Dermis microvascular lymphatic vessel endothelial cell (primary cell): Measurements from ENCODE around the gene CHERP. TPM values are rescaled to one million over a fixed set of nuclear protein-coding genes. Genes with fewer than 3 reads are reported as not detected.

Experiments
- DNase-seq, 2 donors: peaks; one replicate each; pipeline versions ENCODE4 v3.0.0 to v3.0.0-alpha.2; 2010; ENCODE audit warnings: low read depth in 2 of 2
- total RNA-seq: library from RNA; depleted of rRNA; stranded (reverse); fragments of >200 nt; gene quantifications from 2 replicates; pipeline ENCODE4 v1.2.1, GENCODE V29; 2014

Gene CHERP, protein sequence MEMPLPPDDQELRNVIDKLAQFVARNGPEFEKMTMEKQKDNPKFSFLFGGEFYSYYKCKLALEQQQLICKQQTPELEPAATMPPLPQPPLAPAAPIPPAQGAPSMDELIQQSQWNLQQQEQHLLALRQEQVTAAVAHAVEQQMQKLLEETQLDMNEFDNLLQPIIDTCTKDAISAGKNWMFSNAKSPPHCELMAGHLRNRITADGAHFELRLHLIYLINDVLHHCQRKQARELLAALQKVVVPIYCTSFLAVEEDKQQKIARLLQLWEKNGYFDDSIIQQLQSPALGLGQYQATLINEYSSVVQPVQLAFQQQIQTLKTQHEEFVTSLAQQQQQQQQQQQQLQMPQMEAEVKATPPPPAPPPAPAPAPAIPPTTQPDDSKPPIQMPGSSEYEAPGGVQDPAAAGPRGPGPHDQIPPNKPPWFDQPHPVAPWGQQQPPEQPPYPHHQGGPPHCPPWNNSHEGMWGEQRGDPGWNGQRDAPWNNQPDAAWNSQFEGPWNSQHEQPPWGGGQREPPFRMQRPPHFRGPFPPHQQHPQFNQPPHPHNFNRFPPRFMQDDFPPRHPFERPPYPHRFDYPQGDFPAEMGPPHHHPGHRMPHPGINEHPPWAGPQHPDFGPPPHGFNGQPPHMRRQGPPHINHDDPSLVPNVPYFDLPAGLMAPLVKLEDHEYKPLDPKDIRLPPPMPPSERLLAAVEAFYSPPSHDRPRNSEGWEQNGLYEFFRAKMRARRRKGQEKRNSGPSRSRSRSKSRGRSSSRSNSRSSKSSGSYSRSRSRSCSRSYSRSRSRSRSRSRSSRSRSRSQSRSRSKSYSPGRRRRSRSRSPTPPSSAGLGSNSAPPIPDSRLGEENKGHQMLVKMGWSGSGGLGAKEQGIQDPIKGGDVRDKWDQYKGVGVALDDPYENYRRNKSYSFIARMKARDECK
- 2.6 and 8.0 TPM in 2 replicates for total RNA-seq

DNA sequence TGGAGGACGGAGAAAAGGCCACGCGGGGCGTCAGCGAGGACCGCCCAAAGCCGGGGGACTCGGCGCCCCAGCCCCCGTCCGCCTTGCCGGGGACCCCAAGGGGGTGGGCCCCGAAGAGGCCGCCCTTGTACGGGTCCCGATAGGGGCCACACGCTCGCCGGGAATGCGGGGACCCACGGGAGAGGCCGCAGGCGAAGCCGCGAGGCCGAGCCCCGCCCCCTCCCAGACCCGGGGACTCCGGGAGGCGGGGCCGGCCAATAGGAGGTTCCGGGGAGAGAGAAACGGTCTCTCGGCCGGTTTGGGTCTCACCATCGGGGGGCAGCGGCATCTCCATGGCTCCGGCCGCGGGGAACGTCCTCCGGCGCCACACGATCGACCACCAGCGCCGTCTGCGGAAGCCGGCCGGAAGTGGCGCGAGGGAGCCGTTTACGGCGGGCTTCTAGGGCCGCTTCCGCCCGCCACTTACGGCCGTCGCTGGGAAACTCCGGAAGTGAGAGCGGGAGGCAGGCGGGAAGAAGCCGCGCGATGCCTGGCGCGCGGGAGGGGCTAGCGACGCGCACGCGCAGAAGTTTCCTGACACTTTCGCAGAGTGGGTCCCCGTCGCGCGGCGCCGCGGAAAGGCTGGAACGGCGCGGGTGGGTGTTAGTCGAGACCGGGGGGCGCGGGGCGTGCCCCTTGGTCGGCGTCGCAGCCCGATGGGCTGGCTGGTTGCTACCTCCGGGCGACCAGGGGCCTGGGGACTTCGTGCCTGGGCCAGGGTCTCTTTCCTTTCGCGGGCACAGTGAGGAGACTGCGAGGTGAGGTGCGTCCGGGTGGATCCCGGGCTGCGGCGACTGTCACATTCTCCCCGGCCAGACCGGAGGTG, at the start of gene CHERP:
CHERP (minus strand) TSS at position 393 of the 865 bp plus-strand sequence; CDS start at position 334, 59 bp downstream.
- peak; percentile 85 to 94 for DNase-seq

DNA sequence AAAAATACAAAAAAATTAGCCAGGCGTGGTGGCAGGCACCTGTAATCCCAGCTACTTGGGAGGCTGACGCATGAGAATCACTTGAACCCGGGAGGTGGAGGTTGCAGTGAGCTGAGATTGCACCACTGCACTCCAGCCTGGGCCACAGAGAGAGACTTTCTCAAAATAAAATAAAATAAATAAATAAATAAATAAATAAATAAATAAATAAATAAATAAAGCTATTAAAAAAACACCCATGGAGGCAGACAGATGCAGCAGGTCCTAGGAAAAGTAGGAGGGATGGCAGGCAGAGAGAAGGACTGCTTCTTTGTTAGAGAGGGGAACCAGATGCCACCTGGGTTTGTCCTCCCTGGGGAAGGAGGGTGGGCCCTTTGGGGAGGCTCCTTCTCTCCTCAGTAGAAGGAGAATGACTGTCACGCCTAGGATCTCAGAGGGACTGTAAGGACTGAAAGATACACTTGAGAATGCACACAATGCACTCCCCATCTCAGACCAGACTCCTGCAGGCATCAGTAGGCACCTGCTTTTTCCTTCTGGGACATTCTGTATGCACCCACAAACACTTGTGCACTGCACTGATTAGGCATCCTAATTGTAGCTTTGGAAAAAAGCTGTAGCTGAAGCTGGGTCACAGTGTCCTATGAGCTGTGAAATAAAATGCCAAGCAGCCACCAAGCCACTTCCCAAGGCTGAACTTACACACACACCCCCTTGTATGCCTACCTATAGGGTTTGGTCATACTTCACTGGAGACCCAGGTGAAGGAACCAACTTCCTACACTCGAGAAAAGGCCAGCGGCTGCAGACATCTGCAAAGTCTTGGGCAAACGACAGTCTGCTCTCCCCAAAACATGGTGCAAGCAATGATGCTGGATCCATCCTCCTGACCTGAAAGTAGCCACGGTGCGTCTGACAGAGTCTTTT, 48.9 kb upstream of the CHERP start:
- no peak for DNase-seq

DNA sequence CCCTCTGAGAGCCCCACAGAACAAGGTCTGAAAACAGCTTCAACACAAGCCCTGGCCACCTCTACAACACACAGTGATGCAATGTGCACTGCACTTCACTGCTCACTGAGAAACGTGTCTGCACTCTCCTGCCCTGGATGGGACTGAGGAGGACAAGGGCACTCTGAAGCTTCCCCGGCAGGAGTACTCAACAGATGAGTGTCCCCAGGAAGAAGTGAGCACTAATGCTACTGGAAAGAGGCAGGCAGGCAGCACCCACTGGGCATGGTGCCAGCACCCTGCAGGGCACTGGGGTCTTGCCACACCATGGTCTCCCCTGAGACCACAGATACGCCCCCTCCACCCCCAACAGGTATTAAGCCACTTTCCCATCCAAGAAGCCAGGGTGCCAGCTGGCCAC, 47.7 kb upstream of the CHERP start:
- no peak for DNase-seq

DNA sequence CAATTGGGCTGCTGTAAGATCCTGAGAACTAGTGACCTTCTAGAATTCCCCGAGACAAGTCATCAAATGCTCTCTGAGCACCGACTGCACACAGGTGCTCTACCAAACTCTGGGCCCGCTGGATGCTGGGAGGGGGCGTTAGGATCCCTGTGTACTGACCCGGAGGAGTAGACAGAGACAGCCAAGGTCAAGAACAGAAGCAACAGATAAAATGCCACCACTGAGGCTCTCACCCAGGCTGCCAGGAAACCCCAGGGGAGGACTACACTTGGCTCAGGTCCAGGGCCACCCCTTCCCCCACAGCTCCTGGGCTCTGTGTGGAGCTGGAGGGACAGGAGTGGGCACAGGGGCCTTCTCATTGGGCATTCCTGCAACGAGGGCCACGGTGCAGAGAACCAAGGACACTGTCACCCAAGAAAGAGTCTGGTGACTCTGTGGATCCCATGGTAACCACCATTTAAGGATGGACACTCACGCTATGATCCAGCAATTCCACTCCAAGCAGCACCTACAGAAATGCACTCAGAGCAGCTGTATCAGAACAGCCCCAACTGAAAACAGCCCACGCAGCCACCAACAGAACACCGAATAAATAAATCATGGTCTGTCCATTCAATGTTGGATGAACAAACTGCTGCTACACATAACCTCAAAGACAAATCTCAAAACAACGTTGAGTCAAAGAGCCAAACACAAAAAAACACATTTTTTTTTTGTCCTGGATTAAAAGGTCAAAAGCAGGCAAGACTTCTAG, 46.8 kb upstream of the CHERP start:
- DNase-seq, result no peak

DNA sequence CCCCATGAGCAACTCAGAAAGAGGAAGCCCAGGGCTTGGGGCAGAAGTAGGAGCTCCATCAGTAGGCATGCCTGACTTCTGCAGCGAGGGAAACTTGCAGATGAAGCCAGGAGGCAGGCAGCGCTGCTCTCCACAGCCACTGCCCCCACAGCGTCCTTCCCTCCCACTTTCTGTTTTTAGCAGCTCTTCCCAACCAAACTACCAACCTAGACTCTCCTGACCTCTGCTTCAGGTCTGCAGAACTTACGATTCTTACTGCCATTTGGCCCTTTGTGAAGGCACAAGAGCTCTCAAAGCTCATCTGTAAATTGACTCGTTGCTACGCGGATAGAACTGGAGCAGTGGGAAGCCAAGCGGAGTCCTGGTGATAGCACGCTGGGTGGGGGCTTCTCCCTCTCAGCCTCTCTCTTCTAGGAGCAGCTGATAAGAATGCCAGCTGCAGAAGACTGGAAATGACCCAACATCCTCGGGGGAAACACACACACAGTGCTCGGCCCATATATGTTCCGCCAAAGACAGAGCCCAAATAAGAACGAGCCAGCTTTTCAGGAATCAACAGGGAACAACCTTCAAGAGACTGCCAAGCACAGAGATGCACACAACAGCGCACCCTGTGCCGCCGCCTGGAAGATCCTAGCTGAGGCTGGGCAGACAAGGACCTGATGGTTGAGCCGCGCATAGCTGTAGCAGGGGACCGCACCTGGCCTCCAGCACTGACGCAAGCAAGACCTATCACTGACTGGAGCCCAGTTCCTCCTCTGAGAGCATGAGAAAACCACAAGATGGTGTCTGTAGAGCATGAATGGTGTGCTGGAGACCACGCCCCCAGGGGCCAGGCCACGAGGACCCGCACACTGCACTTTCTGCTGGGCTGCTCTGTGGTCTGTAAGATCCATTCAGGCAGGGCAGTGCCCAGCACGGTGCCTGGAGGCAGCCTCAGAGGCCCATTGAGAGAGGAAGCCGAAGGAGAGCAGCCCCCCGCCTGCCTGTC, 45.9 kb upstream of the CHERP start:
- DNase-seq, result peak in 1 of 2 donors; percentile 45

DNA sequence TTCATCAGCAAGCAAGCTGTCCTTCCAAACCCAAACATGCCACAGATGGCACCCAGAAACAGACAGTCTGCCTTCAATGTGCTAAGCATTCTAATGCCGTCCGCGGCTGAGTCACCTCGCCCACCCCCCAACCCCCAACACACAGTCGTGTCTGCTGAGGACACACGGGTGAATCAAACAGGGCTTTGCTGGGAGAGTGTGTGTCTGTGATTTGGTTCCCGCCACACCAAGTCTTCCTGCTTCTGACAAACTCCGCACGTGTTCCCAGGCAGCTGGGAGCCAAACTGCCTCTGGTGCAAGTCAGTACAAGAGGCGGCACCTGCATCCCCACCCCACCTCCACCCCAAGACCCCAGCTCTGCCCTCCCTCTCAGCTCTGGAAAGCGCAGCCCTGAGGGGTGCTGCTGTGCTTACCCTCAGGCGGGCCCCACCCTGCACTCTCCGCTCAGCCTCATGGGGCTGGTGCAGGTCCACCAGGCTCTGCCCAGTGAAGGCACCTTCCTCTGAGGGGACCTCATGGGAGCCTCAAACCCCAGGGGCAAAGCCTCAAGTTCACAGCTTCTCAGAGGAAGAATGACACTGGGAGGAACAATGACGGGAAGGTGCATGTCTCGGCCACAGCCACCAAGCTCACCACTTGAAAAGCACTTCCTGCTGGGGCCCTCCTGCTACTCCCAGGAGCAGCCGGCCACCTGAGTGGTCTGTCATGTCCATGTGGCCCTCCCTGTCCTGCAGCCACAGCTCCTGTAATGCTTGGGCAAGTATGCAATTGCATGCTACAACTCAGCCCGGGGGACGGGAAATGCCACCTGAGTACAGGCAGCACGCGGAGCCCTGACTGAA, 45.0 kb upstream of the CHERP start:
- peak in 1 of 2 donors; percentile 22 for DNase-seq

DNA sequence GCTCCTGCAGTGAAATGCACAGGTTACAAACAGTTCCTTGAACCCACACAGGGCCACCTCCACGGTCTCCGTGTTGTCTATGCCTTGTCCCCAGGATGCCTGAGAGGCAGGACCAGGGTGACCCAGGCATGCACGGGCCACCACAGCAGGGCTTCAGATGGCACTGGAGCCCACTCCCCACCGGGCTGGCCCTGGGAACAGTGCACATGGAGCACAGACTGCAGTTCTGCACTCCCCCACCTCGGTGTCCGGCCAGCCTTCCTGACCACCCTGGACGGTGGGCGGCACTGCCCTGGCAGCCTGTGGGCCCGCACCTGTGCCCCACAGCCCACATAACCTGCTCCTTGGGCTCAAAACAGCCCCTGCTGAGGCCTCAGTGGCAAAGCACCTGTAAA, 44.2 kb upstream of the CHERP start:
- DNase-seq, result no peak

DNA sequence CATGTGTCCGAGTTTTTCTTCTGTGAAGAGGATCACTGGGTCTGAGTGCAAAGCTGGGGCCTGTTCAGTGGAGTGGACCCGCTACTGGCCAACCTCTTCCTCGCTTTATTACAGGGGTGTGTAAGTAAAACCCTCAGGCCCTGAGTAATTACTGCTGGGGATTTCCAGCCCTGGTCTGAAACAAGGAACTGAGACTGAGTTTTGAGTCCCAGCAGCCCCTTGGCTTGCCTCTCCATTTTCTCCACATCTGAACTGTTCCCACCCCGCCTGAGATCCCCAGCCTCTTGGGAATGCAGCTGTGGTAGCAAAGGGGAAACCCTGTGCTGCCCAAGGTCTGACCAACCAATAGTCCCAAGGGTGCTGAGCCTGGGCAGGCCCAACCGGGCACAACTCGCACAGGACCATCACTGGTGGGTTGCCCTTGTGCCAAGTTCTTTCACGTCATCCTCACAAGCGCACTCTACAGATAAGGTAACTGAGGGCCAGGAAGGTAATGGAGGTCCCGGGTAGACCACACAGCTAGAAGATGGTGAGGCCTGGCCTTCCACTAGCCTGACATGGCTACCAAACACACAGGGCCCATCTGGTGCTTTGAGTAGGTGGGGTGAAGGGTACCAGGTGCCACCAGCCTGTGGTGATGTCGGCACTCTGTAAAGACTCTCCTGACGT, 43.7 kb upstream of the CHERP start:
- no peak for DNase-seq

DNA sequence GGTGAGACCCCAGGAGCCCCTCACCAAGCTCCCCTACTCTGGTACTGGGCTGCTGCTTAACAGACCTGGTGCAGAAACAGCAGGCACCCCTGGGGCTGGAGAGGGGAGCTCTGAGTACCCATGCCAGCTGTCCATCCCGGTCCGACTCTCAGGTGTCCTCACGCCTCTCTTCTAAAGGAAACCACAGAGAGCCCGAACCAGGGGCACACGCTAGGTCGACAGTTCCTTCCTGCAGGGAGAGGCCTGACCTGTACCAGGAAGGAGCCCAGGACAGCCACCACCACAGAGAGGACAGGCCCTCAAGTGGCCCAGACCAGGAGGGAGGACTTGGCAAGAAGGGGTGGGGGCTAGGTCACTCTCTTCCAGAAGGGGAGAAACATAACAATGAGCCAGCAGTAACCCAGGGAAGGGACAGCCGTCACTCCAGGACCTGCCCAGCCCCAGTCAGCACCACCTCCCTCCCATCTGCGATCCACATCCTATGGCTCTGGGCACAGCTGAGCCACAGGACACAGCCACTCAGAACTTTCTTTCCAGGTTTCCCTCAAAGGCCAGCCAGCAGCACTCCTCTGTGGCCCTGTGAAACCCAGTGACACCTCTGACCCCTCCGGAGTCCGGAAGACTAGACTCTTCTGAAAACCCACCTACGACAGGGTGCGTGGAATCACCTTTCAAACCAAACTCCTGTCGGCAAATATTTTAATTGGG, 43.0 kb upstream of the CHERP start:
- DNase-seq, result no peak

DNA sequence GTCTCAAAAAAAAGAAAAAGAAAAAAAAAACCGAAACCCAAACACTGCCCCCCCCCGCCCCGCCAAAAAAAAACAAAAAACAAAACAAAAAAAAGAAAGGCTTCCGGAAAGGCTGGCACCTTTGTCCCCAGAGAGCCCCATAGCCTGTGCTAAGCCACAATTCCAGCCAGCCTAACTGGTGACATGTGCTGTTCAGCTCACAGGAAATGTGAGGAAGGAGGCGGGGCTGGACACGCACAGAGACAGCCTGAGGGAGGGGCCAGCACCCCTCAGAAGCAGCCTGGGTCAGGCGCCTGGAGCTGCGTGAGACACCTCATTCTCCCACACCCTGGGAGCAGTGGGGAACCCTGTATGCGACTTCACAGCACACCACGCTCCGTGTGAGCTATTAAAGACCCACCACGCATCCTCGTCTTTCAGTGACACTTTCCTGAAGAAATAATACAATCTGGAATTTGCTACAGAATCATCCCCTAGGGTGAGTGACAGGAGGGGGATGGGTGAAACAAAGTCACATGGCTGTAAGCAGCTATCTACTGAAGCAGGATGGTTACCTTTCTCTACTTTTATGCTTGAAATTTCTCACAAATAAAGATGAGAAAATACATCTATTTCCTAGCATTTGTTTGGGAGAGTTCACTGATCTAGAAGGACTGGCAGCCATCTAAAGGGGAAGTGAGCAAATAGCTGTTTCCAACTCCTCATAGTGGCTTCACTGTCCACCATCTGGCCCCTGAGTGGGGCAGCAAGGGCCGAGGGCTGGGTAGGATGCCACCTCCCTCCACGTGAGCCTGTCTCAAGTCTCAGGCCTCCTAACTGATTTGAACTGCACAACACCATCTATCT, 42.2 kb upstream of the CHERP start:
- peak; percentile 64 to 84 for DNase-seq

DNA sequence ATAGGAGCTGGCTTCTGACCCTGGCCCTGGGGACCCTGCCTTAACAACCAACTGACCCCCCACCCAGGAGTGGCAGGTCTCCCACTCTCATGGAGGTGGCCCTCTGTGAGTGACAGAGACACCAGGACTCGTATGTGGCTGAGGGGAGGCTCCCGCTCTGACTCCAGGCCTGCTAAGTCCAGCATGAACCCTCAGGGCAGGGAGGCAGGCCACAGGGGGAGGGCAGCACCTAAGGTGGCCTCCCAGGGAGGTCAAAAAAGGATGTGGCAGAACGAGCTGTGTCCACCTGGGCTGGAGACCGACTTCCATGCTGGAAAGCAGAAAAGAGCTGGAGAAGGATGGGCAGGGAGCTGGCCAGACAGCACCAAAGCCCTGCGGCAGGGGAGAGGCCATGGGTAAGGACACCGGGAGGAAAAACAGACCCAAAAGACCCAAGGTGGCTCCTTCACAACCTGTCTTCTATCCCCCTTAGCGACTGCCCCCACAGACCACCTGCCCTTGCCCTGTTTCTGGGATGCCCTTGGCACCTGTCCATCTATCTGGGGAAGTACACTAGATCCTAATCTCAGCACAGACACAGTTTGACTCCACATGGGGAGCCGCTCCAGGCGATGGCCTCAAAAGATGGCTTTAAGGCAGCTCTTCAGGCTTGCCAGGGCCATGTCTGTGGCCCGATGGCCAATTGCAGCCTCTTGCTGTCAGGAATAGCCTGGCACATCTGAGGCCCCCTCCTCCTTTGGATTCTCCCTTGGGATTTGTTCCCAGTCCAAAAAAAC, 40.4 kb upstream of the CHERP start:
- no peak for DNase-seq

DNA sequence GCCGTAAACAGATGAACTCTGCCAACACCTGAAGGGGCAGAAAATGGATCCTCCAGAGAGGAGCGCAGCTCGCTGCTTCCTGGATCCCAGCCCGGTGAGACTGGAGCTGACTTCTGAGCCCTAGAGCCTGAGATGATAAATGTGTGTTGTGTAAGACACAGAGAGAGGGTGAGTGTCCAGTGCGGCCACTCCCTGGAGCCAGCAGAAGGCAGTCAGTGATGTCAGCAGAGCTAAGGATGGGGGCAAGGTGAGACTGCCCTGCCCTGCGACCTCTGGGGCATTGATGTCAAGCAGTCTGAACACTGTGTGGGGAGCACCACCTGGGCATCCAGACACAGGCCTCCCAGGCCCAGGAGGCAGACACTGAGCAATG, 39.7 kb upstream of the CHERP start:
- no peak for DNase-seq

DNA sequence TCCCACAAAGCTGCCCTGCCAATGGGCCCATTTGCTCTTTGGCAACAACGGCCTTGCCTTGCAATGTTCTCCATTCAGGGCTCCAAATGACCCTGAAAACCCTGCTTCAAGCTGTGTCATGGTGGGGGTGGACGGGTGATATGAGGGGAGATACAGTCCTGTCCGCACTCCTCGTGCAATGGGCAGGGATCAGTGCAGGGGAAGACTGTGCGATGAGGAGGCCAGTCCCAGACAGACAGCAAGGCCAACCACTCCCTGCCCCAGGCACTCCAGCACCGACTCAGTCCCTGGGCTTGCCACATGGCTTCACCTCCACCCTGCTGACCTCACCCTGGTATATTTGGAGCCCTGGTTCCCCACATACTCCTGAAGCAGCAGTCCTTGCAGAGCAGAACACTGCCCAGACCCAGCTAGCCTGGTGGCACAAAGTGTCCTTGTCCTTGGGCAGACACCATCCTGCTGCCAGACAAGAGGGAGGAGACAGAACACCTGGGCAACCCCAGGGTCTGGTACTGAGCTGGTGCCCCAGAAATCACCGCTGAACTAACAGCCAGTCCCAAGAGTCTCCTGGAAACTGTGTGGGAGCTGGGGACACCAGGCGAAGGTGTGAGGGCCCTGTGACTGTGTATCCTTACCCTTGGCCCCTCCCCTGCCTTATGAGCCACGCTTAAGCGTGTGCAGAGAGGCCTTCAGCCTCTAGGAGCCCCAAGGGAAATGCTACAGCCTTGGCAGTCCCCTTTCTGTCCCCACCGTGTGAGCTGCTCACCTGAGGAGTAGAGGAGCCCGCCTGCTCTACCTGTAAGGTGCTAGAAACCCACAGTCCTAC, 39.1 kb upstream of the CHERP start:
- no peak for DNase-seq

DNA sequence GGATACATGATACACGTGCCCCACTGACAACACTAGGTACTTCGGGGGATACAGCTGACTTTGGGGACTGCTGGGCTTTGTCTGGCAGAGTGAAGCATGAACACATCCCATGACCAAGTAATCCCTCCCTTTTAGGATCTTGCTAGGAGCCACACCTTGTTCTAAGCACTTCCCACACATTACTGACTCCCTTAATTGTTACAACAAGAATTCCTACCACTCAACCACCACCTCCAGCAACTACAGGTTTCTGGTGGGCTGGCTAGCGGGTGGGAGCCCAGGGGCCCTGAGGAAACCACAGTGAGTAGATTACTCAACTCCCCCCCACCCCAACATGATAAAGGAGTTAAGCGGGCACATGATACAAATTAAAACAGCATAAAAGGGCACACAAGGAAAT, 37.1 kb upstream of the CHERP start:
- DNase-seq, result no peak
